SK-N-SH (cell line): ENCODE measurements around the gene MCF2L2.

ENCODE experiments used
- CTCF ChIP-seq: fragments of 200-600 bp; sonication (generic); IDR thresholded peaks from 2 replicates; pipeline ENCODE4 v1.6.1; 2017; ENCODE audit warnings: antibody characterized with exemption, mild to moderate bottlenecking, moderate library complexity
- EZH2phosphoT487 ChIP-seq: fragments of 200-600 bp; sonication (generic); IDR thresholded peaks from 2 replicates; pipeline ENCODE4 v1.6.1; 2017; ENCODE audit warnings: low read depth, mixed run types, mild to moderate bottlenecking, antibody characterized with exemption, moderate library complexity, borderline replicate concordance
- SMC3 ChIP-seq: IDR thresholded peaks from 2 replicates; pipeline ENCODE4 v1.6.1; 2012; ENCODE audit warnings: low read depth, low read length, improper control_type of control experiment
- ZBTB33 ChIP-seq: IDR thresholded peaks from 2 replicates; pipeline ENCODE4 v1.4.0; 2012; ENCODE audit warnings: low read depth, borderline replicate concordance

- TF ChIP-seq CTCF (no peak), ZBTB33 (no peak), SMC3 (no peak), EZH2phosphoT487 (no peak)
These were observed 183.4 kb downstream of the MCF2L2 start for GRCh38 chr3:183244981-183245476.
